ENCODE data around the gene MLLT10.

The MLLT10 gene

GRCh38 chr10:21533467-21534279 is at the start of gene MLLT10:
Gene MLLT10 (plus strand): TSS chr10:21534232. CDS start chr10:21534645, 413 bp downstream.
- Mint-ChIP-seq H3K4me1 (peaks cover 27% of the 10 kb centered on the region), H3K9me3 (no peaks in the 10 kb centered on the region), H3K4me3 (peak within 1 kb of the TSS; percentile 86 to 92), H3K27me3 (no peaks in the 10 kb centered on the region), H3K27ac (peak within 1 kb of the TSS; percentile 86 to 96)
- peak; percentile 94 for ATAC-seq
- peak; percentile 94 for DNase-seq

GRCh38 chr10:21487416-21488180 is 46.4 kb upstream of the MLLT10 start:
- ATAC-seq (no peak), DNase-seq (no peak)
- Mint-ChIP-seq H3K27me3 (peaks cover 28% of the 10 kb centered on the region), H3K27ac (no peak overlapping the region), H3K9me3 (no peaks in the 10 kb centered on the region), H3K4me3 (no peak overlapping the region), H3K4me1 (no peaks in the 10 kb centered on the region)

DNA sequence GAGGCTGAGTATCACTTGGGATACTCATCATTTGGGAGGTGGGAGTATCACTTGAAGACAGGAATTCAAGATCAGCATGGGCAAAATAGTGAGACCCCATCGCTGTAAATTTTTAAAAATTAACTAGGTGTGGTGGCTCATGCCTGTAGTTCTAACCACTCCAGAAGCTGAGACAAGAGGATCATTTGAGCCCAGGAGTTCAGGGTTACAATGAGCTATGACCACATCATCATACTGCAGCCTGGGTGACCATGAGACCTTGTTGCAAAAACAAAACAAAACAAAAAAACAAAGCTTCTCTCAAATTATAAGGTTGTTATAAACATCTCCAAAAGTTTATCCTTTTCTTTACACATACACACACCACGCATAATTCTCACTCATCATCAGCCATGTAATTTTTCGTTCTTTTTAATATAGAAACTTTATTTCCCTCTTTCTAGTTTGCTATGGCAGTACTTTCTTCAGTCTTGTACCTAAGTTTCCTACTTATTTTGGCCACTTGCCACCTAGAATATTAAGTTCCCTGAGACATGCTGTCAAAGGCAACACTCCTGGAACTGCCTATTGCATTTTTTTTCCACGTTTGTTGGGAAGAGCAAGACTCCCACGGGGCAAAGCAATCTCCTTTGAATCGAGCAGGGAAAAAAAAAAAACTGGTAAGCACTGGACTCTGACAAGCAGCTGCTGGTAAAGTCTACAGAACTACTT is 45.6 kb upstream of the MLLT10 start:
- Mint-ChIP-seq H3K27me3 (peaks cover 36% of the 10 kb centered on the region), H3K27ac (no peak overlapping the region), H3K9me3 (no peaks in the 10 kb centered on the region), H3K4me3 (no peak overlapping the region), H3K4me1 (no peaks in the 10 kb centered on the region)
- DNase-seq (no peak), ATAC-seq (no peak)

GRCh38 chr10:21488957-21489446 is 45.0 kb upstream of the MLLT10 start:
- Mint-ChIP-seq H3K27me3 (peaks cover 42% of the 10 kb centered on the region), H3K27ac (no peak overlapping the region), H3K9me3 (no peaks in the 10 kb centered on the region), H3K4me1 (peaks cover 2% of the 10 kb centered on the region), H3K4me3 (no peak overlapping the region)
- DNase-seq (no peak), ATAC-seq (no peak)

- H3K9me3 Mint-ChIP-seq, result no peaks in the 10 kb centered on the region
Measured at GRCh38 chr10:21490028-21490710, 43.9 kb upstream of the MLLT10 start.

GRCh38 chr10:21490711-21491105 is 43.3 kb upstream of the MLLT10 start:
- DNase-seq, result no peak
- no peak overlapping the region for H3K4me3 Mint-ChIP-seq
- no peak for ATAC-seq
- peaks cover 14% of the 10 kb centered on the region for H3K4me1 Mint-ChIP-seq
- no peak overlapping the region for H3K27ac Mint-ChIP-seq
- peaks cover 56% of the 10 kb centered on the region for H3K27me3 Mint-ChIP-seq
- no peaks in the 10 kb centered on the region for H3K9me3 Mint-ChIP-seq

More at GRCh38 chr10:21490028-21490710, 43.9 kb upstream of the MLLT10 start:
- no peak for DNase-seq
- Mint-ChIP-seq H3K27ac (no peak overlapping the region), H3K4me3 (no peak overlapping the region), H3K27me3 (peaks cover 52% of the 10 kb centered on the region), H3K4me1 (peaks cover 10% of the 10 kb centered on the region)
- ATAC-seq, result no peak

- peaks cover 60% of the 10 kb centered on the region for H3K27me3 Mint-ChIP-seq
- no peak for ATAC-seq
- no peak overlapping the region for H3K4me3 Mint-ChIP-seq
Measured at GRCh38 chr10:21492421-21492820, 41.6 kb upstream of the MLLT10 start.

GRCh38 chr10:21493784-21494183 is 40.2 kb upstream of the MLLT10 start:
- H3K4me1 Mint-ChIP-seq, result peaks cover 21% of the 10 kb centered on the region
- no peak overlapping the region for H3K27ac Mint-ChIP-seq
- ATAC-seq (no peak), DNase-seq (no peak)
- H3K27me3 Mint-ChIP-seq, result peaks cover 64% of the 10 kb centered on the region
- peak overlapping the region; percentile 87 for H3K4me3 Mint-ChIP-seq
- H3K9me3 Mint-ChIP-seq, result no peaks in the 10 kb centered on the region

More at GRCh38 chr10:21492421-21492820, 41.6 kb upstream of the MLLT10 start:
- no peak for DNase-seq
- Mint-ChIP-seq H3K27ac (no peak overlapping the region), H3K9me3 (no peaks in the 10 kb centered on the region), H3K4me1 (peaks cover 17% of the 10 kb centered on the region)

DNA sequence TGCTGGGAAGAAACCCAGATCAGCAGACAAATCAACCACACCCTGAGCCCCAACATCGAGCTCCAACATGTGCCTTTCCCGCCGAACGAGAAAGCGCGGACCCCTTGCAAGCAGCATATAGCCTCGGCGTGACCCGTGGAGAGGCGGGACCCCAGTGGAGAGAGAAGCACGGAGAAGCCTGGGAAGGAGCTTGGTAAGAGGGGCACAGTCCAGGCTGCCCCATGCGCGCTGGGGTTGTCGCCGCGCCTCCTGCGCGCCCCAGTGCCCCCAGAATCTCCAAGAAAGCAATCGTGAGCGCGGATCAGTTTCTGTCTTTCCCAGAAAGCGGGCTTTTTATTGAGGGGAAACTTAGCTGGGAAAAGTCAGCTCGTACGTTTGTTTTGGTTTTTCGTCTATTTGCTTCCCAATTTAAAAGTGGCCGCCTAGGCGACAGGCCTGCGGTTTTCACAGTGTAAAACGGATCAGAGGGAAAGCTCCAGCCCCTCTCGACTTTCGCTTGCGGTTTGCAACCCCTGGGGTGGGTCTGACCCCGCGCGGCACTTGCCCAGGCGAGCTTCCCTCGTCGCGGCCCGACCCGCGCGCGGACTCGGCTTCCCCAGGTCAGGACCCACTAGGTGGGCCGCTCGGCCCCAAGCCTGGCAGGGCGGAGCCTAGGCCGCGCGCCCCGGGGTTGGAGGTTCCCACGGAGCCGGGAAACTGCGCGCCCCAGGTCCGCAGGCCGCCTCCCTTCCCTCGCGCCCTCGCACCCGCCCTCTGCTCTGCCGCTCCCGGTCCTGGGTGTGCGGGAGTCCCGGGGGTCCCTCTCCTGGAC is 39.6 kb upstream of the MLLT10 start:
- Mint-ChIP-seq H3K4me1 (peaks cover 25% of the 10 kb centered on the region), H3K27me3 (peaks cover 67% of the 10 kb centered on the region), H3K4me3 (peak overlapping the region; percentile 87), H3K27ac (no peak overlapping the region), H3K9me3 (no peaks in the 10 kb centered on the region)
- peak; percentile 33 to 34 for DNase-seq
- no peak for ATAC-seq

- Mint-ChIP-seq H3K27ac (peak overlapping the region in 1 of 2 donors; percentile 52), H3K4me3 (peak overlapping the region; percentile 87), H3K27me3 (peaks cover 75% of the 10 kb centered on the region), H3K9me3 (no peaks in the 10 kb centered on the region), H3K4me1 (peaks cover 33% of the 10 kb centered on the region)
- DNase-seq, result no peak
- ATAC-seq, result no peak
Measured at GRCh38 chr10:21495002-21495751, 38.9 kb upstream of the MLLT10 start.

DNA sequence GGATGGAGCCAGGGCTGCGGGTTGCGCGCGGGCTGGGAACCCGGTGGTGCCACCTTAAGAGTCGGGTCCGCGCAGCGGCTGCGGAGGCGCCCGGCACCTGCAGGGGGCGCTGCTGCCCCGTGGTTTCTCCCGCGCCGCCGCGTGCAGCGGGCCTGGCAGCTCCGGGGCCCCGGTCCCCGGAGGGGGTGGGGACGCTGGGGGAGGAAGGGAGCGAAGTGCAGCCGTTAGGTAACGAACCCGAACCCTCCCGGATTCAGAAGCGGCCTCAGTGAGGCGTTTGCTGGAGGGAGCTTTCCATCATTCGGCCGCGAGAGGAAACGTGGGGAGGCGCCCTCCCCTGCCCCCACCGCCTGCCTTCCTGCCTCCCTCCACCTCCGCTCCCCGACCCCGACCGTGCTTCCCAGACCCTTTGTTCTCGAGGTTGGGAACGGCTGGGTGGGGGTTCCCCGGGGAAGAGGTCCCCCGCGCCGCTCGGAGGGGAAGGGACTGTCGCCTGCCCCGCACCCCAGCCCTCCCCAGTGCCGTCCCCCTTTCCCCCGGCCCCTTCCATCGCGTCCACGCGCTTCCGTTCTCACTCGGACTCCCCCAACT is 38.2 kb upstream of the MLLT10 start:
- H3K4me3 Mint-ChIP-seq, result peak overlapping the region; percentile 87
- DNase-seq (peak; percentile 87 to 90), ATAC-seq (peak; percentile 88)
- peaks cover 81% of the 10 kb centered on the region for H3K27me3 Mint-ChIP-seq
- H3K9me3 Mint-ChIP-seq, result no peaks in the 10 kb centered on the region
- peaks cover 35% of the 10 kb centered on the region for H3K4me1 Mint-ChIP-seq
- H3K27ac Mint-ChIP-seq, result peak overlapping the region in 1 of 2 donors; percentile 27

- ATAC-seq (peak; percentile 72), DNase-seq (peak; percentile 58 to 62)
- Mint-ChIP-seq H3K27ac (peak overlapping the region; percentile 19 to 27), H3K27me3 (peaks cover 82% of the 10 kb centered on the region), H3K4me3 (peak overlapping the region; percentile 87), H3K9me3 (no peaks in the 10 kb centered on the region), H3K4me1 (peaks cover 35% of the 10 kb centered on the region)
Measured at GRCh38 chr10:21496343-21497176, 37.5 kb upstream of the MLLT10 start.
